B cell (primary cell): Measurements from ENCODE around the gene ZNF587B. TPM values are rescaled to one million over a fixed set of nuclear protein-coding genes. Genes with fewer than 3 reads are reported as not detected.

ENCODE experiments used
- ATAC-seq: fragments of 200-7000 bp; cut with Tn5 transposase; one replicate; pipeline ENCODE4 v1.10.0; 2021; ENCODE audit warnings: low read depth, mild to moderate bottlenecking, moderate number of reproducible peaks, moderate library complexity
- CTCF ChIA-PET: fragments of 350-600 bp; sonication (Branson Sonifier 250); formaldehyde crosslinking; loops from one replicate; lab custom pipeline; 2021; ENCODE audit warnings: antibody characterized with exemption, inconsistent platforms; lab: Charles Lee
- POLR2A ChIA-PET: fragments of 350-600 bp; sonication (Branson Sonifier 250); formaldehyde crosslinking; loops from one replicate; lab custom pipeline; 2021; ENCODE audit warnings: antibody characterized with exemption; lab: Charles Lee
- DNase-seq: peaks from one replicate; pipeline ENCODE4 v3.0.0; 2013
- H2AFZ ChIP-seq: 2 replicates; pipeline ENCODE4 v1.6.1; 2012; ENCODE audit warnings: mild to moderate bottlenecking, low read depth, low read length; ENCODE audit not compliant: insufficient read depth, poor library complexity, severe bottlenecking
- H3K27ac ChIP-seq, 2 donors: 1 replicate in 1 of 2; 2 replicates in 1 of 2; pipeline ENCODE4 v1.5.1; 2012 to 2013; ENCODE audit warnings: low read length in 2 of 2, mild to moderate bottlenecking in 2 of 2, moderate library complexity in 1 of 2
- H3K27me3 ChIP-seq, 4 experiments: fragments of 200-600 bp in 1 of 4; sonication (generic) in 1 of 4; replicated peaks in 1 of 4; 1 replicate in 2 of 4; 2 replicates in 2 of 4; pipeline versions ENCODE4 v1.6.1 to v1.7.0; 2013 to 2016; ENCODE audit warnings: low read length in 3 of 4, mild to moderate bottlenecking in 2 of 4, mixed read lengths in 1 of 4, moderate library complexity in 1 of 4; ENCODE audit not compliant: insufficient read depth in 4 of 4, control insufficient read depth in 3 of 4; ENCODE audit errors: control extremely low read depth in 1 of 4
- H3K36me3 ChIP-seq, 2 experiments: replicated peaks in 1 of 2; 1 replicate in 1 of 2; 2 replicates in 1 of 2; pipeline versions ENCODE4 v1.6.1 to v1.7.1; 2013; ENCODE audit warnings: low read length in 1 of 2; ENCODE audit not compliant: insufficient read depth in 2 of 2, control insufficient read depth in 1 of 2; ENCODE audit errors: control extremely low read depth in 1 of 2, extremely low read depth in 1 of 2
- H3K4me1 ChIP-seq, 2 donors: fragments of 200-600 bp in 1 of 2; sonication (generic) in 1 of 2; 1 replicate in 1 of 2; 2 replicates in 1 of 2; pipeline versions ENCODE4 v1.5.1 to v1.6.1; 2013 to 2017; ENCODE audit warnings: low read length in 2 of 2; ENCODE audit not compliant: control insufficient read depth in 2 of 2, insufficient read depth in 2 of 2
- H3K4me2 ChIP-seq: replicated peaks from 2 replicates; pipeline ENCODE3; 2012; ENCODE audit warnings: mild to moderate bottlenecking, low read depth, low read length; ENCODE audit not compliant: poor library complexity, severe bottlenecking
- H3K4me3 ChIP-seq, 5 experiments: fragments of 200-600 bp in 1 of 5; sonication (generic) in 1 of 5; 1 replicate in 3 of 5; 2 replicates in 2 of 5; pipeline versions ENCODE4 v1.5.1 to v1.7.0; 2011 to 2016; ENCODE audit warnings: low read length in 4 of 5, mild to moderate bottlenecking in 4 of 5, low read depth in 2 of 5, control low read depth in 1 of 5, moderate library complexity in 1 of 5; ENCODE audit not compliant: insufficient read depth in 1 of 5; ENCODE audit errors: control extremely low read depth in 1 of 5, extremely low read depth in 1 of 5
- H3K79me2 ChIP-seq: fragments of 200-600 bp; sonication (generic); one replicate; pipeline ENCODE4 v1.6.0; 2016; ENCODE audit warnings: low read length; ENCODE audit not compliant: control insufficient read depth, insufficient read depth
- H3K9ac ChIP-seq: fragments of 200-600 bp; sonication (generic); 2 replicates; pipeline ENCODE4 v1.6.1; 2017; ENCODE audit warnings: mild to moderate bottlenecking, low read length, moderate library complexity
- H3K9me3 ChIP-seq, 3 donors: one replicate each; pipeline versions ENCODE4 v1.6.1 to v1.7.1; 2013; ENCODE audit warnings: low read length in 2 of 3; ENCODE audit not compliant: control insufficient read depth in 2 of 3, insufficient read depth in 1 of 3; ENCODE audit errors: control extremely low read depth in 1 of 3
- H4K20me1 ChIP-seq: 2 replicates; pipeline ENCODE4 v1.6.0; 2012; ENCODE audit warnings: mild to moderate bottlenecking, low read length; ENCODE audit not compliant: insufficient read depth, control insufficient read depth, poor library complexity, severe bottlenecking
- H3K27ac Mint-ChIP-seq: one replicate; pipeline ENCODE4 v1.8.0; 2021; ENCODE audit warnings: mixed read lengths
- H3K27me3 Mint-ChIP-seq: one replicate; pipeline ENCODE4 v1.8.0; 2021; ENCODE audit warnings: mixed read lengths
- H3K4me1 Mint-ChIP-seq: one replicate; pipeline ENCODE4 v1.8.0; 2021; ENCODE audit warnings: mixed read lengths
- H3K4me3 Mint-ChIP-seq: one replicate; pipeline ENCODE4 v1.8.0; 2021; ENCODE audit warnings: mixed read lengths
- H3K9me3 Mint-ChIP-seq: one replicate; pipeline ENCODE4 v1.8.0; 2022; ENCODE audit warnings: mixed read lengths; ENCODE audit not compliant: insufficient read depth
- EZH2 ChIP-seq: IDR thresholded peaks from 2 replicates; pipeline ENCODE4 v1.6.1; 2012; ENCODE audit warnings: borderline replicate concordance, low read depth, mild to moderate bottlenecking, moderate library complexity, low read length; ENCODE audit not compliant: insufficient read depth, poor library complexity, severe bottlenecking
- WGBS: methylation state at CpG from one replicate; pipeline ENCODE4 v1.1.5; 2013; ENCODE audit warnings: missing lambda C conversion rate; ENCODE audit not compliant: insufficient coverage; 5-methylcytosine and 5-hydroxymethylcytosine counted together
- intact Hi-C: fragments of 100-400 bp; cut with micrococcal nuclease; formaldehyde crosslinking; loops from one replicate; pipeline ENCODE4 v1.10.0; 2022
- polyA plus RNA-seq: library from polyadenylated mRNA; depleted of rRNA; stranded (reverse); fragments of >200 nt; gene quantifications from 2 replicates; pipeline ENCODE4 v1.2.3, GENCODE V29; 2012
- total RNA-seq, 2 donors: library from RNA; stranded (reverse); fragments of 120-200 nt in 1 of 2; gene quantifications; 1 replicate in 1 of 2; 2 replicates in 1 of 2; pipeline versions ENCODE4 v1.2.3 to v1.2.4, GENCODE V29; 2013 to 2022
- TF ChIP-seq, protein P1 (sequence below): fragments of 200-600 bp; IDR thresholded peaks from one replicate; pipeline ENCODE4 v1.8.0; 2022; ENCODE audit warnings: antibody characterized with exemption, mild to moderate bottlenecking

Gene ZNF587B
- total and polyA plus RNA-seq, 2 donors (not counting 1 experiment from before 2014, with no cell fraction given), result 9.9 to 29.1 TPM

- Mint-ChIP-seq H3K4me1 (peaks cover 45% of the 10 kb centered on the region), H3K9me3 (no peaks in the 10 kb centered on the region), H3K27me3 (no peaks in the 10 kb centered on the region), H3K27ac (peak within 1 kb of the TSS; percentile 94), H3K4me3 (peak within 1 kb of the TSS; percentile 97)
- POLR2A ChIA-PET, result interaction anchor here (0.5 to 1.3 kb wide), 6 partner anchors 11 to 535 kb away, joined by 3 to 4 read pairs (median 3); partner anchors contain the start of genes ZNF586 and ZNF587
- Histone ChIP-seq H3K27me3 (no peaks in the 10 kb centered on the region), H3K4me3 (peak within 1 kb of the TSS; percentile 58 to 96 (median 87)), H3K4me1 (peaks cover 12 to 26% of the 10 kb centered on the region in 2 donors), H3K27ac (peak within 1 kb of the TSS; percentile 65 to 84), H3K9ac (peak within 1 kb of the TSS; percentile 97), H4K20me1 (no peaks in the 10 kb centered on the region), H3K36me3 (peaks cover 2 to 11% of the 10 kb centered on the region in 2 experiments), H3K4me2 (peak within 1 kb of the TSS; percentile 91), H2AFZ (peak within 1 kb of the TSS; percentile 97), H3K79me2 (peaks cover 72% of the 10 kb centered on the region), H3K9me3 (no peaks in the 10 kb centered on the region)
- DNase-seq (peak; percentile 87), ATAC-seq (peak; percentile 81)
- no peak for TF ChIP-seq EZH2
- TF ChIP-seq, protein P1, sequence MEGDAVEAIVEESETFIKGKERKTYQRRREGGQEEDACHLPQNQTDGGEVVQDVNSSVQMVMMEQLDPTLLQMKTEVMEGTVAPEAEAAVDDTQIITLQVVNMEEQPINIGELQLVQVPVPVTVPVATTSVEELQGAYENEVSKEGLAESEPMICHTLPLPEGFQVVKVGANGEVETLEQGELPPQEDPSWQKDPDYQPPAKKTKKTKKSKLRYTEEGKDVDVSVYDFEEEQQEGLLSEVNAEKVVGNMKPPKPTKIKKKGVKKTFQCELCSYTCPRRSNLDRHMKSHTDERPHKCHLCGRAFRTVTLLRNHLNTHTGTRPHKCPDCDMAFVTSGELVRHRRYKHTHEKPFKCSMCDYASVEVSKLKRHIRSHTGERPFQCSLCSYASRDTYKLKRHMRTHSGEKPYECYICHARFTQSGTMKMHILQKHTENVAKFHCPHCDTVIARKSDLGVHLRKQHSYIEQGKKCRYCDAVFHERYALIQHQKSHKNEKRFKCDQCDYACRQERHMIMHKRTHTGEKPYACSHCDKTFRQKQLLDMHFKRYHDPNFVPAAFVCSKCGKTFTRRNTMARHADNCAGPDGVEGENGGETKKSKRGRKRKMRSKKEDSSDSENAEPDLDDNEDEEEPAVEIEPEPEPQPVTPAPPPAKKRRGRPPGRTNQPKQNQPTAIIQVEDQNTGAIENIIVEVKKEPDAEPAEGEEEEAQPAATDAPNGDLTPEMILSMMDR, result no peak
- intact Hi-C loops, result loop anchor here (1.0 to 10.0 kb wide), 7 partner anchors 45 to 380 kb away; partner anchors contain the start of genes ZNF211, ZNF417, ZNF586 and ZNF671
- WGBS, result under 1% methylated on average over 50 of the region's 50 CpGs
- CTCF ChIA-PET, result interaction anchor here (1.2 kb wide), 1 partner anchor 45 kb away, joined by 3 read pairs; the partner anchor contains the start of gene ZNF586
These were observed 15.4 kb upstream of the ZNF587B start, which contains the start of gene ZNF552 for GRCh38 chr19:57814505-57815246. Gene ZNF552, minus strand, starts transcription at chr19:57814913. Its CDS starts 170 bp downstream, at chr19:57814743.
